WTC11 (cell line): Measurements from ENCODE around the gene SLC9A4. TPM values are rescaled to one million over a fixed set of nuclear protein-coding genes. Genes with fewer than 3 reads are reported as not detected.

ENCODE experiments used
- ATAC-seq: fragments of 200-7000 bp; cut with Tn5 transposase; 2 replicates; pipeline ENCODE4 v1.10.0; 2021; ENCODE audit warnings: mild to moderate bottlenecking, moderate library complexity
- CTCF ChIA-PET: fragments of 300-600 bp; sonication (Branson Sonifier 250); formaldehyde crosslinking; loops from one replicate; lab custom pipeline; 2021; ENCODE audit warnings: antibody characterized with exemption; lab: Charles Lee
- POLR2A ChIA-PET: fragments of 350-600 bp; sonication (Branson Sonifier 250); formaldehyde crosslinking; loops from one replicate; lab custom pipeline; 2021; ENCODE audit warnings: antibody characterized with exemption; lab: Charles Lee
- DNase-seq: peaks from one replicate; pipeline ENCODE4 v3.0.0; 2021; ENCODE audit warnings: low spot score
- H3K27ac Mint-ChIP-seq: 2 replicates; pipeline ENCODE4 v1.8.0; 2021; ENCODE audit warnings: mixed read lengths
- H3K27me3 Mint-ChIP-seq: 2 replicates; pipeline ENCODE4 v1.8.0; 2021; ENCODE audit warnings: low read depth, mild to moderate bottlenecking, moderate library complexity, mixed read lengths
- H3K36me3 Mint-ChIP-seq: 2 replicates; pipeline ENCODE4 v1.8.0; 2021; ENCODE audit warnings: mixed read lengths
- H3K4me1 Mint-ChIP-seq: 2 replicates; pipeline ENCODE4 v1.8.0; 2022; ENCODE audit warnings: mixed read lengths
- H3K4me3 Mint-ChIP-seq: 2 replicates; pipeline ENCODE4 v1.8.0; 2021; ENCODE audit warnings: mild to moderate bottlenecking, moderate library complexity, mixed read lengths
- H3K9me3 Mint-ChIP-seq: 2 replicates; pipeline ENCODE4 v1.8.0; 2021; ENCODE audit warnings: mixed read lengths
- AFF4 ChIP-seq: sonication (generic); formaldehyde crosslinking; IDR thresholded peaks from 2 replicates; pipeline ENCODE4 v1.8.1; 2023; ENCODE audit warnings: mild to moderate bottlenecking, missing genetic modification reagents, borderline replicate concordance
- FOXJ3 ChIP-seq: sonication (generic); formaldehyde crosslinking; IDR thresholded peaks from 2 replicates; pipeline ENCODE4 v1.9.0; 2021; ENCODE audit warnings: missing genetic modification reagents, mild to moderate bottlenecking, borderline replicate concordance
- FOXK1 ChIP-seq: sonication (generic); formaldehyde crosslinking; IDR thresholded peaks from 2 replicates; pipeline ENCODE4 v1.8.0; 2022; ENCODE audit warnings: mild to moderate bottlenecking, moderate library complexity, missing genetic modification reagents
- JUN ChIP-seq: sonication (generic); formaldehyde crosslinking; IDR thresholded peaks from 2 replicates; pipeline ENCODE4 v1.8.0; 2023; ENCODE audit warnings: mild to moderate bottlenecking, missing genetic modification reagents
- KAT7 ChIP-seq: sonication (generic); formaldehyde crosslinking; IDR thresholded peaks from 2 replicates; pipeline ENCODE4 v1.8.1; 2023; ENCODE audit warnings: missing genetic modification reagents, mild to moderate bottlenecking, borderline replicate concordance
- NR1H2 ChIP-seq: sonication (generic); formaldehyde crosslinking; IDR thresholded peaks from 2 replicates; pipeline ENCODE4 v1.9.0; 2021; ENCODE audit warnings: mild to moderate bottlenecking, moderate library complexity, missing genetic modification reagents
- PREB ChIP-seq: sonication (generic); formaldehyde crosslinking; IDR thresholded peaks from 2 replicates; pipeline ENCODE4 v1.8.1; 2022; ENCODE audit warnings: mild to moderate bottlenecking, missing genetic modification reagents, moderate library complexity, borderline replicate concordance
- RORB ChIP-seq: fragments of 250-450 bp; sonication (Bioruptor Pico); IDR thresholded peaks from 2 replicates; pipeline ENCODE4 v1.9.0; 2021; ENCODE audit warnings: mild to moderate bottlenecking
- ZNF121 ChIP-seq: sonication (generic); formaldehyde crosslinking; IDR thresholded peaks from 2 replicates; pipeline ENCODE4 v1.8.0; 2023; ENCODE audit warnings: missing genetic modification reagents
- ZNF138 ChIP-seq: sonication (generic); formaldehyde crosslinking; conservative IDR thresholded peaks from 2 replicates; pipeline ENCODE4 v1.8.1; 2022; ENCODE audit warnings: mild to moderate bottlenecking, moderate library complexity, missing genetic modification reagents
- ZNF219 ChIP-seq: sonication (generic); formaldehyde crosslinking; IDR thresholded peaks from 2 replicates; pipeline ENCODE4 v1.8.0; 2023; ENCODE audit warnings: missing genetic modification reagents, mild to moderate bottlenecking, borderline replicate concordance
- ZNF423 ChIP-seq: fragments of 250-450 bp; sonication (Bioruptor Pico); IDR thresholded peaks from 2 replicates; pipeline ENCODE4 v2.1.2; 2022; ENCODE audit warnings: mild to moderate bottlenecking, moderate library complexity
- ZNF425 ChIP-seq: fragments of 250-450 bp; sonication (Bioruptor Pico); conservative IDR thresholded peaks from 2 replicates; pipeline ENCODE4 v1.9.0; 2021; ENCODE audit warnings: mild to moderate bottlenecking
- total RNA-seq: library from RNA; stranded (reverse); gene quantifications from 3 replicates; pipeline ENCODE4 v1.2.3, GENCODE V29; 2021
- TF ChIP-seq, protein P1 (sequence below): sonication (generic); formaldehyde crosslinking; IDR thresholded peaks from 2 replicates; pipeline ENCODE4 v1.8.0; 2022; ENCODE audit warnings: mild to moderate bottlenecking, missing genetic modification reagents
- TF ChIP-seq, protein P2 (sequence below): fragments of 250-450 bp; sonication (Bioruptor Pico); IDR thresholded peaks from 2 replicates; pipeline ENCODE4 v1.9.0; 2021; ENCODE audit warnings: mild to moderate bottlenecking

SLC9A4 gene
- total RNA-seq, 1 experiment from 2014 or later = 0.11 TPM

DNA sequence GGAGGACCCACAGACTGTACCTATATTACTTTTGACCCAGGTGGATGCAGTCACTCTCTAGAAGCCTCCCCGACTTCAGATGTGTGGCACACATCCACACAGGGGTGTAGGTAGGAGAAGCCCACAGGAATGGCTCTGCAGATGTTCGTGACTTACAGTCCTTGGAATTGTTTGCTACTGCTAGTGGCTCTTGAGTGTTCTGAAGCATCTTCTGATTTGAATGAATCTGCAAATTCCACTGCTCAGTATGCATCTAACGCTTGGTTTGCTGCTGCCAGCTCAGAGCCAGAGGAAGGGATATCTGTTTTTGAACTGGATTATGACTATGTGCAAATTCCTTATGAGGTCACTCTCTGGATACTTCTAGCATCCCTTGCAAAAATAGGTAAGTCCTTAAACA is 605 bp downstream of the SLC9A4 start:
- Mint-ChIP-seq H3K27ac (no peak overlapping the region), H3K27me3 (no peaks in the 10 kb centered on the region; the same call in 1 of the 2 replicates), H3K4me1 (peaks cover 9% of the 10 kb centered on the region), H3K36me3 (peaks cover 4% of the 10 kb centered on the region; the same call in 1 of the 2 replicates), H3K4me3 (no peak overlapping the region), H3K9me3 (peaks cover 14% of the 10 kb centered on the region)
- ChIA-PET CTCF (interaction anchor here (0.6 to 2.1 kb wide), 26 partner anchors 10 to 332 kb away, joined by 3 to 17 read pairs (median 4); no protein-coding TSS in a partner anchor), POLR2A (no interaction called here)
- ATAC-seq (no peak), DNase-seq (no peak)
- TF ChIP-seq ZNF423 (CRISPR knock-in tag) = no peak
- no peak for TF ChIP-seq ZNF121 (CRISPR knock-in tag)
- no peak for TF ChIP-seq JUN
- TF ChIP-seq PREB = no peak
- TF ChIP-seq KAT7 (CRISPR knock-in tag) = no peak
- TF ChIP-seq FOXK1 (CRISPR knock-in tag) = no peak
- TF ChIP-seq, protein P1, sequence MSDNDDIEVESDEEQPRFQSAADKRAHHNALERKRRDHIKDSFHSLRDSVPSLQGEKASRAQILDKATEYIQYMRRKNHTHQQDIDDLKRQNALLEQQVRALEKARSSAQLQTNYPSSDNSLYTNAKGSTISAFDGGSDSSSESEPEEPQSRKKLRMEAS (CRISPR knock-in tag) = no peak
- TF ChIP-seq, protein P2, sequence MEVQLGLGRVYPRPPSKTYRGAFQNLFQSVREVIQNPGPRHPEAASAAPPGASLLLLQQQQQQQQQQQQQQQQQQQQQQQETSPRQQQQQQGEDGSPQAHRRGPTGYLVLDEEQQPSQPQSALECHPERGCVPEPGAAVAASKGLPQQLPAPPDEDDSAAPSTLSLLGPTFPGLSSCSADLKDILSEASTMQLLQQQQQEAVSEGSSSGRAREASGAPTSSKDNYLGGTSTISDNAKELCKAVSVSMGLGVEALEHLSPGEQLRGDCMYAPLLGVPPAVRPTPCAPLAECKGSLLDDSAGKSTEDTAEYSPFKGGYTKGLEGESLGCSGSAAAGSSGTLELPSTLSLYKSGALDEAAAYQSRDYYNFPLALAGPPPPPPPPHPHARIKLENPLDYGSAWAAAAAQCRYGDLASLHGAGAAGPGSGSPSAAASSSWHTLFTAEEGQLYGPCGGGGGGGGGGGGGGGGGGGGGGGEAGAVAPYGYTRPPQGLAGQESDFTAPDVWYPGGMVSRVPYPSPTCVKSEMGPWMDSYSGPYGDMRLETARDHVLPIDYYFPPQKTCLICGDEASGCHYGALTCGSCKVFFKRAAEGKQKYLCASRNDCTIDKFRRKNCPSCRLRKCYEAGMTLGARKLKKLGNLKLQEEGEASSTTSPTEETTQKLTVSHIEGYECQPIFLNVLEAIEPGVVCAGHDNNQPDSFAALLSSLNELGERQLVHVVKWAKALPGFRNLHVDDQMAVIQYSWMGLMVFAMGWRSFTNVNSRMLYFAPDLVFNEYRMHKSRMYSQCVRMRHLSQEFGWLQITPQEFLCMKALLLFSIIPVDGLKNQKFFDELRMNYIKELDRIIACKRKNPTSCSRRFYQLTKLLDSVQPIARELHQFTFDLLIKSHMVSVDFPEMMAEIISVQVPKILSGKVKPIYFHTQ (CRISPR knock-in tag) = no peak
- TF ChIP-seq ZNF219 (CRISPR knock-in tag) = no peak
- no peak for TF ChIP-seq ZNF138 (CRISPR knock-in tag)
- TF ChIP-seq AFF4 (CRISPR knock-in tag) = no peak
- TF ChIP-seq FOXJ3 (CRISPR knock-in tag) = no peak
- no peak for TF ChIP-seq ZNF425

- peaks cover 4% of the 10 kb centered on the region; the same call in 1 of the 2 replicates for H3K36me3 Mint-ChIP-seq
- CTCF ChIA-PET = no interaction called here
- peaks cover 8% of the 10 kb centered on the region for H3K9me3 Mint-ChIP-seq
These were observed 1.8 kb downstream of the SLC9A4 start for GRCh38 chr2:102474785-102475184.

More at GRCh38 chr2:102474785-102475184, 1.8 kb downstream of the SLC9A4 start:
- POLR2A ChIA-PET = interaction anchor here (0.7 kb wide), 1 partner anchor 729 kb away, joined by 3 read pairs; no protein-coding TSS in a partner anchor
- DNase-seq (no peak), ATAC-seq (no peak)
- Mint-ChIP-seq H3K4me3 (no peak overlapping the region), H3K27me3 (no peaks in the 10 kb centered on the region; the same call in 1 of the 2 replicates), H3K4me1 (peaks cover 8% of the 10 kb centered on the region), H3K27ac (no peak overlapping the region)
- TF ChIP-seq RORB (CRISPR knock-in tag) = no peak
- no peak for TF ChIP-seq NR1H2
